Gastrocnemius medialis (tissue), 4 donors: ENCODE data around the gene MAPK14.

Source experiments
- POLR2A ChIP-seq, 2 donors: fragments of 450-650 bp; IDR thresholded peaks; one replicate each; pipeline ENCODE4 v1.6.1; 2017; ENCODE audit warnings: antibody characterized with exemption in 2 of 2, mild to moderate bottlenecking in 2 of 2, moderate library complexity in 2 of 2
- TF ChIP-seq, protein P1 (sequence below), 5 experiments: fragments of 450-650 bp in 3 of 5; fragments of 200-600 bp in 2 of 5; sonication (generic) in 2 of 5; IDR thresholded peaks in 4 of 5; conservative IDR thresholded peaks in 1 of 5; 1 replicate in 4 of 5; 2 replicates in 1 of 5; pipeline ENCODE4 v1.5.1; 2016 to 2019; ENCODE audit warnings: antibody characterized with exemption in 5 of 5, mild to moderate bottlenecking in 3 of 5, moderate library complexity in 3 of 5

DNA sequence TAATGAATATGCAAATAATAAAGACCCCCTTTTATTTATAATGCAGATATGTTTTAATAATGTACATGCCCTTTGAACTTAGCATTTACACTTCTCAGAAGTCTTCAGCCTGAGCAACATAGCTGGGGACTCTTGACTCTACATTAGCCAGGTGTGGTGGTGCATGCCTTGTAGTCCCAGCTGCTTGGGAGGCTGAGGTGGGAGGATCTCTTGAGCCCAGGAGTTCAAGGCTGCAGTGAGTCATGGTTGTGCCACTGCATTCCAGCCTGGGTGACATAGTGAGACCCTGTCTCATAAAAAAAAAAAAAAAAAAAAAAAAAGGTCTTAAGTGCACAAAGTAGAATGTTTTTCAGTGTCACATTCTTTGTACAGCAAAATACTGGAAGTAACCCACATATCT is 85.4 kb downstream of the MAPK14 start:
- TF ChIP-seq, protein P1, sequence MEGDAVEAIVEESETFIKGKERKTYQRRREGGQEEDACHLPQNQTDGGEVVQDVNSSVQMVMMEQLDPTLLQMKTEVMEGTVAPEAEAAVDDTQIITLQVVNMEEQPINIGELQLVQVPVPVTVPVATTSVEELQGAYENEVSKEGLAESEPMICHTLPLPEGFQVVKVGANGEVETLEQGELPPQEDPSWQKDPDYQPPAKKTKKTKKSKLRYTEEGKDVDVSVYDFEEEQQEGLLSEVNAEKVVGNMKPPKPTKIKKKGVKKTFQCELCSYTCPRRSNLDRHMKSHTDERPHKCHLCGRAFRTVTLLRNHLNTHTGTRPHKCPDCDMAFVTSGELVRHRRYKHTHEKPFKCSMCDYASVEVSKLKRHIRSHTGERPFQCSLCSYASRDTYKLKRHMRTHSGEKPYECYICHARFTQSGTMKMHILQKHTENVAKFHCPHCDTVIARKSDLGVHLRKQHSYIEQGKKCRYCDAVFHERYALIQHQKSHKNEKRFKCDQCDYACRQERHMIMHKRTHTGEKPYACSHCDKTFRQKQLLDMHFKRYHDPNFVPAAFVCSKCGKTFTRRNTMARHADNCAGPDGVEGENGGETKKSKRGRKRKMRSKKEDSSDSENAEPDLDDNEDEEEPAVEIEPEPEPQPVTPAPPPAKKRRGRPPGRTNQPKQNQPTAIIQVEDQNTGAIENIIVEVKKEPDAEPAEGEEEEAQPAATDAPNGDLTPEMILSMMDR (IDR thresholded peaks at IDR 0.05 in 4 of 5, conservative IDR thresholded peaks at IDR 0.05 in 1 of 5), result no peak
- no peak for TF ChIP-seq POLR2A (IDR thresholded peaks at IDR 0.05)
